RKO (cell line): ENCODE data around the gene USP21.

Source experiments
- DNase-seq: peaks from one replicate; pipeline ENCODE4 v3.0.0-alpha.2; 2016; ENCODE audit warnings: low spot score

The USP21 gene

GRCh38 chr1:161159087-161159912 lies at the start of gene USP21:
TSS of gene USP21 (plus strand) at chr1:161159500. CDS start at chr1:161160641, 1,141 bp downstream.
- DNase-seq, result peak; percentile 90

- no peak for DNase-seq
Measured at GRCh38 chr1:161111117-161111516, 48.2 kb upstream of the USP21 start.

GRCh38 chr1:161111527-161111926 lies 47.8 kb upstream of the USP21 start:
- DNase-seq, result no peak

- no peak for DNase-seq
Measured at GRCh38 chr1:161113915-161114314, 45.4 kb upstream of the USP21 start.

GRCh38 chr1:161114556-161114955 lies 44.7 kb upstream of the USP21 start:
- peak; percentile 58 for DNase-seq

- peak; percentile 100 for DNase-seq
Measured at GRCh38 chr1:161115132-161115711, 44.1 kb upstream of the USP21 start.

GRCh38 chr1:161115961-161116360 lies 43.3 kb upstream of the USP21 start:
- peak; percentile 74 for DNase-seq

GRCh38 chr1:161117759-161118581 lies 41.3 kb upstream of the USP21 start, which contains the start of the genes NIT1 and PFDN2:
TSS of gene NIT1 (plus strand) at chr1:161118105. CDS start at chr1:161118177, 72 bp downstream.
TSS of gene PFDN2 (minus strand) at chr1:161118037. CDS start at chr1:161118026, 11 bp downstream.
- DNase-seq, result peak; percentile 94

GRCh38 chr1:161119092-161119903 lies 40.0 kb upstream of the USP21 start:
- DNase-seq, result peak; percentile 96

GRCh38 chr1:161121042-161121650 lies 38.2 kb upstream of the USP21 start:
- DNase-seq, result no peak

GRCh38 chr1:161121834-161122233 lies 37.5 kb upstream of the USP21 start:
- DNase-seq, result no peak

GRCh38 chr1:161122967-161123366 lies 36.3 kb upstream of the USP21 start:
- no peak for DNase-seq

GRCh38 chr1:161127649-161128048 lies 31.7 kb upstream of the USP21 start:
- no peak for DNase-seq

GRCh38 chr1:161128591-161129420 lies 30.5 kb upstream of the USP21 start:
- DNase-seq, result no peak

GRCh38 chr1:161130266-161130665 lies 29.0 kb upstream of the USP21 start:
- no peak for DNase-seq

- DNase-seq, result peak; percentile 38
Measured at GRCh38 chr1:161131523-161132409, 27.5 kb upstream of the USP21 start.

GRCh38 chr1:161132410-161133219 lies 26.7 kb upstream of the USP21 start, which contains the start of gene DEDD:
TSS of gene DEDD (minus strand) at chr1:161132667. CDS start at chr1:161124462, 8,205 bp downstream.
- peak; percentile 98 for DNase-seq

- DNase-seq, result peak; percentile 57
Measured at GRCh38 chr1:161133220-161133740, 26.0 kb upstream of the USP21 start.
